IMR-90 (cell line): ENCODE results near the gene AMZ1. TPM values are rescaled to one million over a fixed set of nuclear protein-coding genes. Genes with fewer than 3 reads are reported as not detected.

Source experiments
- ATAC-seq: fragments of 200-7000 bp; cut with Tn5 transposase; 2 replicates; pipeline ENCODE4 v1.9.1; 2020; ENCODE audit warnings: low read depth, mild to moderate bottlenecking, moderate library complexity
- BruUV-seq: library from RNA; stranded (reverse); fragments of 400-500 nt; replicated peaks from 2 replicates; lab custom pipeline; 2021; lab: Mats Ljungman, UMichigan
- CTCF ChIA-PET: fragments of 300-600 bp; formaldehyde crosslinking; extraction: SDS; loops from one replicate; lab custom pipeline; 2021; ENCODE audit warnings: antibody characterized with exemption; lab: Yijun Ruan, JAX
- POLR2A ChIA-PET: fragments of 300-600 bp; sonication (Branson Sonifier 250); formaldehyde crosslinking; loops from one replicate; lab custom pipeline; 2022; ENCODE audit warnings: antibody characterized with exemption; ENCODE audit not compliant: unreplicated experiment; lab: Charles Lee
- DNase-seq: peaks from one replicate; pipeline ENCODE4 v3.0.0; 2013
- H2AFZ ChIP-seq: replicated peaks from 2 replicates; pipeline ENCODE3; 2013; ENCODE audit warnings: low read length, mild to moderate bottlenecking; ENCODE audit not compliant: poor library complexity
- H2AK5ac ChIP-seq: 2 replicates; pipeline ENCODE4 v1.6.1; 2013; ENCODE audit warnings: low read depth, low read length, inconsistent platforms
- H2AK9ac ChIP-seq: replicated peaks from 2 replicates; pipeline ENCODE3; 2013; ENCODE audit warnings: mild to moderate bottlenecking, low read depth, low read length, moderate library complexity; ENCODE audit not compliant: poor library complexity
- H2BK120ac ChIP-seq: 2 replicates; pipeline ENCODE4 v1.6.1; 2013; ENCODE audit warnings: low read depth, low read length, inconsistent platforms
- H2BK15ac ChIP-seq: 3 replicates; pipeline ENCODE4 v1.6.1; 2013; ENCODE audit warnings: low read depth, low read length, inconsistent platforms
- H2BK20ac ChIP-seq: 2 replicates; pipeline ENCODE4 v1.6.1; 2013; ENCODE audit warnings: low read depth, mild to moderate bottlenecking, inconsistent platforms, low read length, moderate library complexity
- H2BK5ac ChIP-seq: 2 replicates; pipeline ENCODE4 v1.6.1; 2013; ENCODE audit warnings: mild to moderate bottlenecking, low read depth, low read length, inconsistent platforms; ENCODE audit not compliant: poor library complexity, severe bottlenecking
- H3K14ac ChIP-seq: replicated peaks from 2 replicates; pipeline ENCODE4 v1.6.1; 2013; ENCODE audit warnings: low read depth, low read length, inconsistent platforms
- H3K18ac ChIP-seq: 2 replicates; pipeline ENCODE4 v1.6.1; 2013; ENCODE audit warnings: low read depth, low read length, control low read depth
- H3K23ac ChIP-seq: 2 replicates; pipeline ENCODE4 v1.6.1; 2013; ENCODE audit warnings: low read depth, low read length, inconsistent platforms
- H3K27ac ChIP-seq: 2 replicates; pipeline ENCODE4 v1.5.1; 2013; ENCODE audit warnings: mild to moderate bottlenecking, control low read depth, low read length; ENCODE audit not compliant: insufficient read depth
- H3K27me3 ChIP-seq: 2 replicates; pipeline ENCODE4 v1.6.1; 2013; ENCODE audit warnings: low read length; ENCODE audit not compliant: control insufficient read depth, insufficient read depth
- H3K36me3 ChIP-seq: 2 replicates; pipeline ENCODE4 v1.6.1; 2013; ENCODE audit warnings: low read length, mixed read lengths; ENCODE audit not compliant: control insufficient read depth, insufficient read depth
- H3K4ac ChIP-seq: 2 replicates; pipeline ENCODE4 v1.6.1; 2013; ENCODE audit warnings: low read depth, low read length, inconsistent platforms
- H3K4me1 ChIP-seq: 2 replicates; pipeline ENCODE4 v1.6.1; 2013; ENCODE audit warnings: low read length, mixed read lengths; ENCODE audit not compliant: control insufficient read depth, insufficient read depth
- H3K4me2 ChIP-seq: 2 replicates; pipeline ENCODE4 v1.6.1; 2013; ENCODE audit warnings: low read depth, mild to moderate bottlenecking, control low read depth, low read length, moderate library complexity
- H3K4me3 ChIP-seq: 2 replicates; pipeline ENCODE4 v1.5.1; 2013; ENCODE audit warnings: low read depth, mild to moderate bottlenecking, control low read depth, low read length, moderate library complexity; ENCODE audit not compliant: insufficient read depth
- H3K56ac ChIP-seq: 2 replicates; pipeline ENCODE4 v1.6.1; 2013; ENCODE audit warnings: low read length, inconsistent platforms; ENCODE audit not compliant: insufficient read depth; ENCODE audit errors: extremely low read depth
- H3K79me1 ChIP-seq, 2 experiments: 2 replicates each; pipeline ENCODE4 v1.6.1; 2013; ENCODE audit warnings: low read length in 2 of 2, inconsistent platforms in 1 of 2, low read depth in 1 of 2
- H3K9ac ChIP-seq: 2 replicates; pipeline ENCODE4 v1.6.1; 2013; ENCODE audit warnings: low read depth, low read length, control low read depth
- H3K9me1 ChIP-seq: 2 replicates; pipeline ENCODE4 v1.6.1; 2013; ENCODE audit warnings: low read length, inconsistent platforms; ENCODE audit not compliant: insufficient read depth
- H3K9me3 ChIP-seq: 2 replicates; pipeline ENCODE4 v1.6.1; 2013; ENCODE audit warnings: low read length; ENCODE audit not compliant: control insufficient read depth, insufficient read depth
- H4K20me1 ChIP-seq: 2 replicates; pipeline ENCODE4 v1.6.1; 2013; ENCODE audit warnings: low read length, inconsistent platforms; ENCODE audit not compliant: insufficient read depth
- H4K5ac ChIP-seq: 2 replicates; pipeline ENCODE4 v1.6.1; 2013; ENCODE audit warnings: mild to moderate bottlenecking, low read depth, low read length, control low read depth
- H4K8ac ChIP-seq, 2 experiments: 2 replicates each; pipeline ENCODE4 v1.6.1; 2013; ENCODE audit warnings: low read depth in 2 of 2, low read length in 2 of 2, control low read depth in 1 of 2, inconsistent platforms in 1 of 2
- H4K91ac ChIP-seq: 2 replicates; pipeline ENCODE4 v1.6.1; 2013; ENCODE audit warnings: low read depth, low read length, inconsistent platforms; ENCODE audit not compliant: insufficient read depth
- BHLHE40 ChIP-seq: fragments of 150-350 bp; IDR thresholded peaks from 2 replicates; pipeline ENCODE4 v1.6.1; 2016; ENCODE audit warnings: mild to moderate bottlenecking, low read depth, low read length
- CEBPB ChIP-seq: IDR thresholded peaks from 2 replicates; pipeline ENCODE4 v1.6.1; 2012; ENCODE audit warnings: low read depth, low read length, improper control_type of control experiment
- CHD1 ChIP-seq: IDR thresholded peaks from 2 replicates; pipeline ENCODE4 v1.6.1; 2012; ENCODE audit warnings: low read depth, low read length, improper control_type of control experiment
- FOS ChIP-seq: fragments of 150-350 bp; IDR thresholded peaks from 2 replicates; pipeline ENCODE4 v1.6.1; 2016; ENCODE audit warnings: low read depth, low read length
- MAFK ChIP-seq: IDR thresholded peaks from 2 replicates; pipeline ENCODE4 v1.6.1; 2012; ENCODE audit warnings: low read depth, low read length, improper control_type of control experiment
- MAZ ChIP-seq: IDR thresholded peaks from 2 replicates; pipeline ENCODE4 v1.6.1; 2012; ENCODE audit warnings: low read depth, mild to moderate bottlenecking, low read length, improper control_type of control experiment, moderate library complexity, borderline replicate concordance
- MXI1 ChIP-seq: IDR thresholded peaks from 2 replicates; pipeline ENCODE4 v1.6.1; 2012; ENCODE audit warnings: low read depth, mild to moderate bottlenecking, low read length, moderate library complexity, borderline replicate concordance
- NFE2L2 ChIP-seq: fragments of 150-350 bp; IDR thresholded peaks from 2 replicates; pipeline ENCODE4 v1.6.1; 2016; ENCODE audit warnings: low read depth, mild to moderate bottlenecking, low read length
- RAD21 ChIP-seq: IDR thresholded peaks from 2 replicates; pipeline ENCODE4 v1.6.1; 2012; ENCODE audit warnings: low read length, improper control_type of control experiment
- RCOR1 ChIP-seq: IDR thresholded peaks from 2 replicates; pipeline ENCODE4 v1.6.1; 2012; ENCODE audit warnings: mild to moderate bottlenecking, low read length, improper control_type of control experiment; ENCODE audit not compliant: insufficient replicate concordance
- RFX5 ChIP-seq: IDR thresholded peaks from 2 replicates; pipeline ENCODE4 v1.8.0; 2012; ENCODE audit warnings: low read depth, mild to moderate bottlenecking, low read length, moderate library complexity
- SMC3 ChIP-seq: fragments of 150-350 bp; IDR thresholded peaks from 2 replicates; pipeline ENCODE4 v1.6.1; 2016; ENCODE audit warnings: low read depth, mild to moderate bottlenecking, antibody characterized with exemption, low read length, moderate library complexity
- WGBS, 2 experiments: methylation state at CpG; one replicate each; pipeline versions ENCODE4 v1.1.5 to v1.1.7; 2013; ENCODE audit warnings: missing lambda C conversion rate in 2 of 2; ENCODE audit not compliant: insufficient read length in 1 of 2; ENCODE audit errors: extremely low coverage in 2 of 2; 5-methylcytosine and 5-hydroxymethylcytosine counted together
- dilution Hi-C: fragments of 300-500 bp; cut with HindIII; formaldehyde crosslinking; loops from one replicate; pipeline ENCODE4 v1.14.3; 2018; ENCODE audit warnings: low sequenced_read_pairs; ENCODE audit not compliant: unreplicated experiment
- in situ Hi-C: fragments of 300-500 bp; cut with MboI; formaldehyde crosslinking; loops from 3 replicates; pipeline ENCODE4 v1.14.3; 2019; ENCODE audit warnings: low sequenced_read_pairs, inconsistent platforms, mixed read lengths
- intact Hi-C: fragments of 100-400 bp; cut with micrococcal nuclease; formaldehyde crosslinking; loops from 2 replicates; pipeline ENCODE4 v1.10.0; 2022
- polyA plus RNA-seq, 3 experiments: library from polyadenylated mRNA; depleted of rRNA; stranded (reverse); fragments of >200 nt; gene quantifications; 2 replicates each; pipeline ENCODE4 v1.2.3, GENCODE V29; 2012; ENCODE audit warnings: low replicate concordance in 1 of 3
- total RNA-seq: library from RNA; depleted of rRNA; stranded (reverse); fragments of >200 nt; gene quantifications from 2 replicates; pipeline ENCODE4 v1.2.3, GENCODE V29; 2012
- TF ChIP-seq, protein P1 (sequence below): fragments of 150-350 bp; IDR thresholded peaks from 2 replicates; pipeline ENCODE4 v1.6.1; 2017; ENCODE audit warnings: mild to moderate bottlenecking, antibody characterized with exemption, low read length, low read depth
- TF ChIP-seq, protein P2 (sequence below): fragments of 150-350 bp; IDR thresholded peaks from 2 replicates; pipeline ENCODE4 v1.6.1; 2016; ENCODE audit warnings: low read depth, mild to moderate bottlenecking, low read length, moderate library complexity, borderline replicate concordance

AMZ1 gene
- total and polyA plus RNA-seq, 2 of the 4 experiments (the other 2 are of a cell fraction), result 0.54 to 1.6 TPM

DNA sequence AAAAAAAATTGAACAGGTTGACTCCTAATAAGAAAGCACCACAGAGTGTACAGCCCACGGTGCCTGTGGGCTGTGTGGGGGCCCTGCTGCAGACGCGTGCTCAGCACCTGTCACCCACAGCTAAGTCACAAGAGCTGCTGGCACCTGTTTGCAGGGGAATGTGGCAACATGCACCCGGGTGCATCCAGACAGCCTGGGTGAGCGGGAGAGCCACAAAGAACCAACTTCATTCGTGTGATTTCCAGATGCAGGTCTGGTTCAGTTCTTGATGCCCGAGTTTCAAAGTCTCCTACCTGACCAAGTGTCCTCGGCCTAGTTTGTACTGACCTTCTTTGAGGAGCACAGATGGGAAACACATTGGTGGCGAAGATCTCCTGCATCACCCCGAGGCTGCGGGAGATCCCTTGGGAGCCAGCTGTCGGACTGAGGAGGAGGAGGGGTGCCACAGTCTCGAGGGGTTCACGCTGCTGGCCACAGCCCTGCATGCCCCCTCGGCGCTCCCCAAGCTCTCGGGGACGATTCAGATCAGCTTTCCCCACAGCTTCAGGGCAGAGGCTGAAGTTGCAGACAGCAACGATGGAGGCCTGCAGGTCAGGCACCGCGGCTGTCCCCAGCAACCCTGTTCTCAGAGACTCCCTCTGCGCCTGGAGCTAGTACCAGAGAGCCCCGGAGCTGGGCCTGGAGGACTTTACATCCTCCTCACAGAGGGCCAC lies 35.3 kb downstream of the AMZ1 start:
- intact Hi-C loops (no loop called here), dilution Hi-C loops (no loop called here), in situ Hi-C loops (no loop called here)
- Histone ChIP-seq H3K4me3 (no peak overlapping the region), H3K4ac (no peak overlapping the region), H3K79me1 (peaks cover 25 to 53% of the 10 kb centered on the region in 2 experiments), H2AFZ (no peak overlapping the region), H2BK120ac (no peak overlapping the region), H3K36me3 (peaks cover 43% of the 10 kb centered on the region), H2AK9ac (peak overlapping the region; percentile 77), H2BK15ac (no peak overlapping the region), H4K91ac (no peak overlapping the region), H3K56ac (no peak overlapping the region), H2BK5ac (no peak overlapping the region), H4K20me1 (peaks cover 4% of the 10 kb centered on the region; the same call in 1 of the 2 replicates), H3K4me2 (no peak overlapping the region), H3K18ac (no peak overlapping the region), H3K9me3 (no peaks in the 10 kb centered on the region), H4K8ac (no peak overlapping the region), H3K27me3 (no peaks in the 10 kb centered on the region), H2AK5ac (no peak overlapping the region), H3K14ac (no peak overlapping the region), H3K9me1 (peaks cover 10% of the 10 kb centered on the region; the same call in 1 of the 2 replicates), H3K23ac (no peak overlapping the region), H4K5ac (no peak overlapping the region), H3K27ac (no peak overlapping the region), H3K4me1 (peaks cover 2% of the 10 kb centered on the region; the same call in 1 of the 2 replicates), H2BK20ac (no peak overlapping the region), H3K9ac (no peak overlapping the region)
- no peak for TF ChIP-seq MAFK
- TF ChIP-seq CHD1, result no peak
- TF ChIP-seq, protein P1, sequence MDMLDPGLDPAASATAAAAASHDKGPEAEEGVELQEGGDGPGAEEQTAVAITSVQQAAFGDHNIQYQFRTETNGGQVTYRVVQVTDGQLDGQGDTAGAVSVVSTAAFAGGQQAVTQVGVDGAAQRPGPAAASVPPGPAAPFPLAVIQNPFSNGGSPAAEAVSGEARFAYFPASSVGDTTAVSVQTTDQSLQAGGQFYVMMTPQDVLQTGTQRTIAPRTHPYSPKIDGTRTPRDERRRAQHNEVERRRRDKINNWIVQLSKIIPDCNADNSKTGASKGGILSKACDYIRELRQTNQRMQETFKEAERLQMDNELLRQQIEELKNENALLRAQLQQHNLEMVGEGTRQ, result no peak
- no peak for TF ChIP-seq RCOR1
- no peak for TF ChIP-seq MXI1
- no peak for TF ChIP-seq FOS
- no peak for TF ChIP-seq NFE2L2
- no peak for TF ChIP-seq BHLHE40
- no peak for TF ChIP-seq RFX5
- no peak for TF ChIP-seq RAD21
- TF ChIP-seq MAZ, result no peak
- no peak for TF ChIP-seq SMC3
- no peak for TF ChIP-seq CEBPB
- TF ChIP-seq, protein P2, sequence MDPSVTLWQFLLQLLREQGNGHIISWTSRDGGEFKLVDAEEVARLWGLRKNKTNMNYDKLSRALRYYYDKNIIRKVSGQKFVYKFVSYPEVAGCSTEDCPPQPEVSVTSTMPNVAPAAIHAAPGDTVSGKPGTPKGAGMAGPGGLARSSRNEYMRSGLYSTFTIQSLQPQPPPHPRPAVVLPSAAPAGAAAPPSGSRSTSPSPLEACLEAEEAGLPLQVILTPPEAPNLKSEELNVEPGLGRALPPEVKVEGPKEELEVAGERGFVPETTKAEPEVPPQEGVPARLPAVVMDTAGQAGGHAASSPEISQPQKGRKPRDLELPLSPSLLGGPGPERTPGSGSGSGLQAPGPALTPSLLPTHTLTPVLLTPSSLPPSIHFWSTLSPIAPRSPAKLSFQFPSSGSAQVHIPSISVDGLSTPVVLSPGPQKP, result no peak
- ChIA-PET CTCF (no interaction called here), POLR2A (no interaction called here)
- ATAC-seq (no peak), DNase-seq (no peak)
- 85% methylated on average over 14 of the region's 23 CpGs; no CpG with 5 or more reads in 1 of the 2 experiments for WGBS, 2 experiments
- BruUV-seq, result no TSS peak
